Measurements from ENCODE around the gene ERP27. TPM values are rescaled to one million over a fixed set of nuclear protein-coding genes. Genes with fewer than 3 reads are reported as not detected.

Gene ERP27
- total and polyA plus RNA-seq, 2 of the 8 experiments (the other 6 are each of a cell fraction or from before 2014, with no cell fraction given): not detected

DNA sequence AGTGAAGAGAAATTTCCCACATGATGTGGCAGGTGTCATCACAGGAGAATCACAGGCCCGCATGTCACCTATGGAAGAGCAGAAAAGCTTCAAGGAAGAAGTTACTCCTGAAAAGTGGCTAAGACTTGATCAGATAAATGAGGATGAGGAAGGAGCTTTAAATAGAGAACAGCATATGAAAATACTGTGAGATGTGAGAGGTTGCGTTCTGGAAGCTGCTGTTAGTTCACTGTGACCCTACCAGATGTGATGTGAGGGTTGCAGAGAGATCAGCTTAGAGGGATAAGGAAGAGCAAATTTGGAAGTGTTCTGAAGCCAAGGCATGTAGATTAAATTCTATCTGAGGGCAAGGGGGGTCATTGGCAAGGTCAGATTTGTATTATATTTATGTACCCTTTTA is 17.1 kb downstream of the ERP27 start:
- H3K23me2 ChIP-seq (ENCODE audit: low read depth, low read length): no peaks in the 10 kb centered on the region
- no peak overlapping the region for H3K14ac ChIP-seq (ENCODE audit: insufficient read length)
- no peak overlapping the region for H2BK12ac ChIP-seq (ENCODE audit: low read depth, low read length)
- no peak overlapping the region for H2BK20ac ChIP-seq (ENCODE audit: low read length)
- H4K8ac ChIP-seq (ENCODE audit: extremely low read depth, insufficient read depth, low read length): no peak overlapping the region
- CTCF ChIA-PET (ENCODE audit: partially characterized antibody): interaction anchor here (0.7 to 2.4 kb wide), 5 partner anchors 8 to 315 kb away, joined by 3 to 6 read pairs (median 4); no protein-coding TSS in a partner anchor
- FAIRE-seq (no peak), DNase-seq (ENCODE audit: low read depth in 1 of 2, low spot score in 2 of 2) (no peak)
- no peak overlapping the region for H3K4me3 ChIP-seq (ENCODE audit: extremely low read depth in 1 of 4, insufficient read depth in 2 of 4, low read depth in 3 of 4, low read length in 4 of 4)
- no peak overlapping the region for H3K56ac ChIP-seq (replicated peaks; ENCODE audit: insufficient read length, low read depth, low read length)
- H3K79me1 ChIP-seq (ENCODE audit: low read depth, low read length): no peaks in the 10 kb centered on the region
- no peak overlapping the region for H3K9ac ChIP-seq (replicated peaks in 1 of 4; ENCODE audit: extremely low read depth in 1 of 4, low read depth in 3 of 4, low read length in 3 of 4)
- H4K5ac ChIP-seq (ENCODE audit: insufficient read length, low read depth, low read length): no peak overlapping the region
- H3K79me2 ChIP-seq (ENCODE audit: control insufficient read depth in 1 of 2, insufficient read depth in 2 of 2, low read length in 2 of 2): no peaks in the 10 kb centered on the region
- POLR2A ChIA-PET (ENCODE audit: partially characterized antibody): no interaction called here
- H3K23ac ChIP-seq (ENCODE audit: insufficient read length): no peak overlapping the region
- H2AFZ ChIP-seq (ENCODE audit: low read length): no peak overlapping the region
- H3K27ac ChIP-seq (ENCODE audit: low read depth, low read length): no peak overlapping the region
- no peaks in the 10 kb centered on the region for H3K9me3 ChIP-seq (ENCODE audit: insufficient read depth in 2 of 2, low read depth in 1 of 2, low read length in 1 of 2)
- no peak overlapping the region for H2BK5ac ChIP-seq (ENCODE audit: low read depth, low read length)
- H4K91ac ChIP-seq (replicated peaks; ENCODE audit: insufficient read length, low read length): no peak overlapping the region
- H3K36me3 ChIP-seq (ENCODE audit: control insufficient read depth in 2 of 4, insufficient read depth in 4 of 4, low read length in 3 of 4): no peaks in the 10 kb centered on the region
- no peak overlapping the region for H2BK120ac ChIP-seq (replicated peaks; ENCODE audit: low read depth, low read length)
- H3K27me3 ChIP-seq (replicated peaks in 1 of 4; ENCODE audit: control insufficient read depth in 3 of 4, extremely low read depth in 1 of 4, insufficient read depth in 3 of 4, low read length in 3 of 4): no peaks in the 10 kb centered on the region
- no peaks in the 10 kb centered on the region for H3K4me1 ChIP-seq (replicated peaks in 1 of 4; ENCODE audit: control insufficient read depth in 3 of 4, insufficient read depth in 4 of 4, low read length in 3 of 4)
- H2BK15ac ChIP-seq (ENCODE audit: low read length): no peak overlapping the region
- H3K18ac ChIP-seq (ENCODE audit: extremely low read depth, low read length): no peak overlapping the region
- no peaks in the 10 kb centered on the region for H4K20me1 ChIP-seq (replicated peaks in 1 of 2; ENCODE audit: control insufficient read depth in 1 of 2, insufficient read depth in 2 of 2, low read length in 2 of 2)
- H2AK5ac ChIP-seq (ENCODE audit: low read depth, low read length): no peak overlapping the region
- 88% methylated on average over 2 of the region's 2 CpGs; no CpG with 5 or more reads in 1 of the 2 experiments for WGBS, 2 experiments (ENCODE audit: extremely low coverage in 1 of 2, insufficient coverage in 1 of 2, insufficient read length in 1 of 2, insufficient replicate concordance in 2 of 2, low coverage in 1 of 2, low lambda C conversion rate in 2 of 2, missing lambda C conversion rate in 1 of 2)
- H3K4me2 ChIP-seq (ENCODE audit: insufficient read depth in 1 of 2, low read depth in 2 of 2, low read length in 2 of 2): no peak overlapping the region
- H3K4ac ChIP-seq (replicated peaks; ENCODE audit: insufficient read length, low read depth, low read length): no peak overlapping the region
- TF ChIP-seq CBX5 (IDR thresholded peaks at IDR 0.05; ENCODE audit: low read depth, low read length): no peak
- no peak for TF ChIP-seq RFX5 (IDR thresholded peaks at IDR 0.05; ENCODE audit: borderline replicate concordance, low read depth, low read length)
- no peak for TF ChIP-seq CEBPB (IDR thresholded peaks at IDR 0.05; ENCODE audit: low read depth, low read length)
- TF ChIP-seq HDAC2 (IDR thresholded peaks at IDR 0.05; ENCODE audit: borderline replicate concordance in 1 of 2, low read depth in 2 of 2, low read length in 2 of 2): no peak
- TF ChIP-seq ASH2L (IDR thresholded peaks at IDR 0.05; ENCODE audit: low read length): no peak
- no peak for TF ChIP-seq E2F6 (IDR thresholded peaks at IDR 0.05)
- no peak for TF ChIP-seq RAD21 (IDR thresholded peaks at IDR 0.05 in 1 of 2, conservative IDR thresholded peaks at IDR 0.05 in 1 of 2; ENCODE audit: low read depth in 2 of 2, low read length in 2 of 2)
- no peak for TF ChIP-seq TAF1 (IDR thresholded peaks at IDR 0.05; ENCODE audit: low read depth, low read length)
- TF ChIP-seq SP2 (IDR thresholded peaks at IDR 0.05; ENCODE audit: low read length): no peak
- no peak for TF ChIP-seq SP1 (IDR thresholded peaks at IDR 0.05; ENCODE audit: low read depth, low read length)
- no peak for TF ChIP-seq TEAD4 (IDR thresholded peaks at IDR 0.05; ENCODE audit: low read depth, low read length)
- TF ChIP-seq SRF (IDR thresholded peaks at IDR 0.05; ENCODE audit: low read depth, low read length): no peak
- TF ChIP-seq CHD1 (IDR thresholded peaks at IDR 0.05; ENCODE audit: low read depth, low read length): no peak
- no peak for TF ChIP-seq RBBP5 (IDR thresholded peaks at IDR 0.05; ENCODE audit: borderline replicate concordance, low read depth, low read length)
- TF ChIP-seq JUND (IDR thresholded peaks at IDR 0.05; ENCODE audit: low read length): no peak

Measured in H1 (cell line).